ENCODE data around the gene ACTA2. TPM values are rescaled to one million over a fixed set of nuclear protein-coding genes. Genes with fewer than 3 reads are reported as not detected.
A peak's percentile ranks its signal among the peaks of the same experiment; 100 is the strongest.

Gene ACTA2
- total and polyA plus RNA-seq, 9 donors = 154 to 5,219 (median 777) TPM

GRCh38 chr10:88923520-88923919 is 29.1 kb downstream of the ACTA2 start:
- Histone ChIP-seq H3K36me3 (no peaks in the 10 kb centered on the region), H3K9me3 (no peaks in the 10 kb centered on the region), H3K4me1 (ENCODE audit: insufficient read depth) (peaks cover 11% of the 10 kb centered on the region), H3K4me3 (no peak overlapping the region), H3K27ac (no peak overlapping the region), H3K27me3 (no peaks in the 10 kb centered on the region)
- intact Hi-C loops (cut with DNase I) = loop anchor here in 1 of 4 donors (5.0 kb wide), 1 partner anchor 41 kb away; the partner anchor contains the start of gene STAMBPL1
- no peak for TF ChIP-seq POLR2A (IDR thresholded peaks at IDR 0.05)
- TF ChIP-seq, protein P1, sequence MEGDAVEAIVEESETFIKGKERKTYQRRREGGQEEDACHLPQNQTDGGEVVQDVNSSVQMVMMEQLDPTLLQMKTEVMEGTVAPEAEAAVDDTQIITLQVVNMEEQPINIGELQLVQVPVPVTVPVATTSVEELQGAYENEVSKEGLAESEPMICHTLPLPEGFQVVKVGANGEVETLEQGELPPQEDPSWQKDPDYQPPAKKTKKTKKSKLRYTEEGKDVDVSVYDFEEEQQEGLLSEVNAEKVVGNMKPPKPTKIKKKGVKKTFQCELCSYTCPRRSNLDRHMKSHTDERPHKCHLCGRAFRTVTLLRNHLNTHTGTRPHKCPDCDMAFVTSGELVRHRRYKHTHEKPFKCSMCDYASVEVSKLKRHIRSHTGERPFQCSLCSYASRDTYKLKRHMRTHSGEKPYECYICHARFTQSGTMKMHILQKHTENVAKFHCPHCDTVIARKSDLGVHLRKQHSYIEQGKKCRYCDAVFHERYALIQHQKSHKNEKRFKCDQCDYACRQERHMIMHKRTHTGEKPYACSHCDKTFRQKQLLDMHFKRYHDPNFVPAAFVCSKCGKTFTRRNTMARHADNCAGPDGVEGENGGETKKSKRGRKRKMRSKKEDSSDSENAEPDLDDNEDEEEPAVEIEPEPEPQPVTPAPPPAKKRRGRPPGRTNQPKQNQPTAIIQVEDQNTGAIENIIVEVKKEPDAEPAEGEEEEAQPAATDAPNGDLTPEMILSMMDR (IDR thresholded peaks at IDR 0.05) = no peak
- no peak for TF ChIP-seq EP300 (IDR thresholded peaks at IDR 0.05)
- no peak for DNase-seq

DNA sequence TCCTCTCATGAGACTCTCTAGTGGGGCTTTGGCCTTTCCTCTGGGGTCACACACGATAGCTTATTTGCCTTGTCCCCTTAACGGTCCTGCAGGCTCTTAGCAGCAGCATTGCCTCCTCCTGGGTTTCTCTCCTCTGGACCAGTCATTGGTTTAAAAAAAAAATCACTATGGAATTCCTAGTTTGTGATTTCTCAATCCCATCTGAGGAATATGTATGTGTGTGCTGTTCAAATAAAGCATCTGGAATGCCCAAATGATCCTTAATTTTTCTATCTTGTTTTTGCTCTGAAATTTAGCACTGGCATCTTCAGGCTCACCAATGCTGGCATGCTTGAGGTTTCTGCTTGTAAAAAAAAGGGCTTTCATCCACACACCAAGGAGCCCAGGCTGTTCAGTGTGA is 30.5 kb downstream of the ACTA2 start:
- no peaks in the 10 kb centered on the region for H3K27me3 ChIP-seq
- TF ChIP-seq EP300 (IDR thresholded peaks at IDR 0.05) (no peak), POLR2A (IDR thresholded peaks at IDR 0.05) (no peak)
- TF ChIP-seq, protein P1 (IDR thresholded peaks at IDR 0.05) = no peak
- H3K36me3 ChIP-seq = no peaks in the 10 kb centered on the region
- DNase-seq = no peak
- H3K27ac ChIP-seq = no peak overlapping the region
- H3K4me1 ChIP-seq (ENCODE audit: insufficient read depth) = peaks cover 8% of the 10 kb centered on the region
- H3K4me3 ChIP-seq = no peak overlapping the region
- intact Hi-C loops (cut with DNase I) = loop anchor here in 1 of 4 donors (5.0 kb wide), 1 partner anchor 40 kb away; the partner anchor contains the start of gene STAMBPL1
- WGBS, 3 donors = 70 to 74% (median 71%) methylated on average over 2 of the region's 2 CpGs
- no peaks in the 10 kb centered on the region for H3K9me3 ChIP-seq

GRCh38 chr10:88920986-88921593 is 31.5 kb downstream of the ACTA2 start:
- intact Hi-C loops (cut with DNase I) = loop anchor here in 1 of 4 donors (5.0 kb wide), 1 partner anchor 39 kb away; the partner anchor contains the start of gene STAMBPL1
- H3K36me3 ChIP-seq = no peaks in the 10 kb centered on the region
- H3K4me3 ChIP-seq = no peak overlapping the region
- no peak for DNase-seq
- TF ChIP-seq EP300 (IDR thresholded peaks at IDR 0.05) = no peak
- TF ChIP-seq, protein P1 (IDR thresholded peaks at IDR 0.05) = no peak
- TF ChIP-seq POLR2A (IDR thresholded peaks at IDR 0.05) = no peak
- H3K27ac ChIP-seq = peak overlapping the region in 1 of 2 donors; percentile 56
- H3K27me3 ChIP-seq = no peaks in the 10 kb centered on the region
- WGBS, 3 donors = 36 to 47% (median 40%) methylated on average over 3 of the region's 3 CpGs
- H3K9me3 ChIP-seq = no peaks in the 10 kb centered on the region
- peaks cover 8% of the 10 kb centered on the region for H3K4me1 ChIP-seq (ENCODE audit: insufficient read depth)

GRCh38 chr10:88920198-88920597 is 32.4 kb downstream of the ACTA2 start:
- Histone ChIP-seq H3K27ac (peak overlapping the region in 1 of 2 donors; percentile 56), H3K9me3 (no peaks in the 10 kb centered on the region), H3K27me3 (no peaks in the 10 kb centered on the region), H3K4me1 (ENCODE audit: insufficient read depth) (peaks cover 5% of the 10 kb centered on the region), H3K4me3 (no peak overlapping the region), H3K36me3 (no peaks in the 10 kb centered on the region)
- WGBS, 3 donors = 39 to 43% (median 42%) methylated on average over 2 of the region's 2 CpGs
- TF ChIP-seq POLR2A (IDR thresholded peaks at IDR 0.05) (no peak), EP300 (IDR thresholded peaks at IDR 0.05) (no peak)
- TF ChIP-seq, protein P1 (IDR thresholded peaks at IDR 0.05) = no peak
- intact Hi-C loops (cut with DNase I) = loop anchor here in 1 of 4 donors (5.0 kb wide), 1 partner anchor 38 kb away; the partner anchor contains the start of gene STAMBPL1
- DNase-seq = no peak
